AG09309 (cell line): ENCODE data around the gene PPP1R9A.

Source experiments
- DNase-seq: peaks from one replicate; pipeline ENCODE4 v3.0.0-alpha.2; 2010; ENCODE audit warnings: low read depth
- H3K4me3 ChIP-seq: 2 replicates; pipeline ENCODE4 v1.5.1; 2011; ENCODE audit warnings: mild to moderate bottlenecking, low read depth, low read length, moderate library complexity; ENCODE audit not compliant: control insufficient read depth
- CTCF ChIP-seq: IDR thresholded peaks from 2 replicates; pipeline ENCODE4 v1.5.1; 2011; ENCODE audit warnings: mild to moderate bottlenecking, low read depth, low read length, inconsistent platforms; ENCODE audit not compliant: insufficient read depth, control insufficient read depth; ENCODE audit errors: missing control alignments

The PPP1R9A gene

GRCh38 chr7:95342642-95343307 is 435.4 kb downstream of the PPP1R9A start:
- no peak overlapping the region for H3K4me3 ChIP-seq
- DNase-seq, result no peak
- TF ChIP-seq CTCF, result no peak
